ENCODE results near the gene MTMR11. TPM values are rescaled to one million over a fixed set of nuclear protein-coding genes. Genes with fewer than 3 reads are reported as not detected.

The MTMR11 gene
- total and polyA plus RNA-seq, 2 donors (not counting 1 experiment from before 2014, with no cell fraction given) = 0.91 TPM; not detected in 1

DNA sequence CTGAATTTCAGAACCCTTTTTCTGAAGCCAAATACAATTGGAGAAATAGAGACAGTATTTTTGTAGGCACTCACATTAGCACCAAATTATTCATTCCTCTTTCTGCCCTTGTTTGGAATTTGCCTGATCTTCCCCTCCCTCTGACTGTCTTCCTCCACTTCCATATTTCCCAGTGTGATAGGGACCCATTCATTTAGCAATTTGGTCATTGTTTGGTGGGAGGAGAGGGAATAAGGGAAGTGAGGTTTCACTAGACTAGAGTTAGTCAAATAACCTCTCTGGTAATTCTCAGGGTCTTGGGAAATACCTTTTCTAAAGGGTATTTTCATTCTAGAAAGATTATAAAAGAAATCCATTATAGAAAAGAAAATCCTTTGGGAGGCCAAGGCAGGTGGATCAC, 31.0 kb upstream of the MTMR11 start:
- H3K79me2 ChIP-seq (ENCODE audit: control insufficient read depth, insufficient read depth, low read length) = no peaks in the 10 kb centered on the region
- POLR2A ChIA-PET = no interaction called here
- no peak overlapping the region for H3K4me2 ChIP-seq (replicated peaks; ENCODE audit: low read depth, low read length, poor library complexity, severe bottlenecking)
- CTCF ChIA-PET = interaction anchor here (0.7 to 4.5 kb wide), 4 partner anchors 201 to 220 kb away, joined by 3 to 21 read pairs (median 4); no protein-coding TSS in a partner anchor
- TF ChIP-seq EZH2 (IDR thresholded peaks at IDR 0.05; ENCODE audit: borderline replicate concordance, insufficient read depth, low read depth, low read length, poor library complexity, severe bottlenecking) = no peak
- TF ChIP-seq, protein P1, sequence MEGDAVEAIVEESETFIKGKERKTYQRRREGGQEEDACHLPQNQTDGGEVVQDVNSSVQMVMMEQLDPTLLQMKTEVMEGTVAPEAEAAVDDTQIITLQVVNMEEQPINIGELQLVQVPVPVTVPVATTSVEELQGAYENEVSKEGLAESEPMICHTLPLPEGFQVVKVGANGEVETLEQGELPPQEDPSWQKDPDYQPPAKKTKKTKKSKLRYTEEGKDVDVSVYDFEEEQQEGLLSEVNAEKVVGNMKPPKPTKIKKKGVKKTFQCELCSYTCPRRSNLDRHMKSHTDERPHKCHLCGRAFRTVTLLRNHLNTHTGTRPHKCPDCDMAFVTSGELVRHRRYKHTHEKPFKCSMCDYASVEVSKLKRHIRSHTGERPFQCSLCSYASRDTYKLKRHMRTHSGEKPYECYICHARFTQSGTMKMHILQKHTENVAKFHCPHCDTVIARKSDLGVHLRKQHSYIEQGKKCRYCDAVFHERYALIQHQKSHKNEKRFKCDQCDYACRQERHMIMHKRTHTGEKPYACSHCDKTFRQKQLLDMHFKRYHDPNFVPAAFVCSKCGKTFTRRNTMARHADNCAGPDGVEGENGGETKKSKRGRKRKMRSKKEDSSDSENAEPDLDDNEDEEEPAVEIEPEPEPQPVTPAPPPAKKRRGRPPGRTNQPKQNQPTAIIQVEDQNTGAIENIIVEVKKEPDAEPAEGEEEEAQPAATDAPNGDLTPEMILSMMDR (IDR thresholded peaks at IDR 0.05) = no peak
- no peaks in the 10 kb centered on the region for H3K9me3 ChIP-seq (ENCODE audit: control extremely low read depth in 1 of 3, control insufficient read depth in 2 of 3, insufficient read depth in 1 of 3, low read length in 2 of 3)
- DNase-seq (no peak), ATAC-seq (ENCODE audit: low read depth) (no peak)
- H2AFZ ChIP-seq (ENCODE audit: insufficient read depth, low read depth, low read length, poor library complexity, severe bottlenecking) = no peak overlapping the region
- Mint-ChIP-seq H3K27ac (no peak overlapping the region), H3K27me3 (no peaks in the 10 kb centered on the region), H3K9me3 (ENCODE audit: insufficient read depth) (no peaks in the 10 kb centered on the region), H3K4me3 (no peak overlapping the region), H3K4me1 (no peaks in the 10 kb centered on the region)
- no peak overlapping the region for H3K27ac ChIP-seq (ENCODE audit: low read length in 2 of 2)
- H3K4me3 ChIP-seq (ENCODE audit: control extremely low read depth in 1 of 5, extremely low read depth in 1 of 5, insufficient read depth in 1 of 5, low read depth in 2 of 5, low read length in 4 of 5) = no peak overlapping the region
- no peak overlapping the region for H3K9ac ChIP-seq (ENCODE audit: low read length)
- intact Hi-C loops (cut with micrococcal nuclease) = no loop called here
- H4K20me1 ChIP-seq (ENCODE audit: control insufficient read depth, insufficient read depth, low read length, poor library complexity, severe bottlenecking) = no peaks in the 10 kb centered on the region
- H3K27me3 ChIP-seq (replicated peaks in 1 of 4; ENCODE audit: control extremely low read depth in 1 of 4, control insufficient read depth in 3 of 4, insufficient read depth in 4 of 4, low read length in 3 of 4) = no peaks in the 10 kb centered on the region
- H3K36me3 ChIP-seq (replicated peaks in 1 of 2; ENCODE audit: control extremely low read depth in 1 of 2, control insufficient read depth in 1 of 2, extremely low read depth in 1 of 2, insufficient read depth in 2 of 2, low read length in 1 of 2) = no peaks in the 10 kb centered on the region
- no peaks in the 10 kb centered on the region for H3K4me1 ChIP-seq (ENCODE audit: control insufficient read depth in 2 of 2, insufficient read depth in 2 of 2, low read length in 2 of 2)

DNA sequence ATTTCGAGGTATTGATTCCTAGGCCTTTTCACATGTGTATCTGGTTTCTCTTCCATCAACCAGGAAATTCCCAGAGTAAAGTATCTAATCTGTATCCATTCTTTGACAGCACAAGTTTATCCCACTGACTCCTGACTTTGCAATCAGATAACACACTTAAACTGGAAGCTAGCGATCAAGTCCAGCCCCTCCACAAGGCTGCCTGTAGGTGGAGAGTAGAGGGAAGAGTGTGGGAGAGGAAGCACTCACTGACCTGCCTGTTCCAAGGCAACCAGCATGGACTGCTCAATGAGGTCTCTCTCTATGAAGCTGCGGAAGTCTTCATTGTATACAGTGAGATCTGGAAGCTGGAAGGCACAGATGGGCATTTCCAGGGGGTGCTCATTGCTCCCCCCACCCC, 30.4 kb upstream of the MTMR11 start:
- Mint-ChIP-seq H3K27ac (no peak overlapping the region), H3K9me3 (ENCODE audit: insufficient read depth) (no peaks in the 10 kb centered on the region), H3K27me3 (no peaks in the 10 kb centered on the region), H3K4me1 (peaks cover 3% of the 10 kb centered on the region), H3K4me3 (no peak overlapping the region)
- Histone ChIP-seq H3K9me3 (ENCODE audit: control extremely low read depth in 1 of 3, control insufficient read depth in 2 of 3, insufficient read depth in 1 of 3, low read length in 2 of 3) (no peaks in the 10 kb centered on the region), H3K79me2 (ENCODE audit: control insufficient read depth, insufficient read depth, low read length) (no peaks in the 10 kb centered on the region), H3K4me3 (ENCODE audit: control extremely low read depth in 1 of 5, extremely low read depth in 1 of 5, insufficient read depth in 1 of 5, low read depth in 2 of 5, low read length in 4 of 5) (no peak overlapping the region), H3K27me3 (replicated peaks in 1 of 4; ENCODE audit: control extremely low read depth in 1 of 4, control insufficient read depth in 3 of 4, insufficient read depth in 4 of 4, low read length in 3 of 4) (no peaks in the 10 kb centered on the region), H3K4me1 (ENCODE audit: control insufficient read depth in 2 of 2, insufficient read depth in 2 of 2, low read length in 2 of 2) (peaks cover 4% of the 10 kb centered on the region in 2 donors), H3K9ac (ENCODE audit: low read length) (no peak overlapping the region), H2AFZ (ENCODE audit: insufficient read depth, low read depth, low read length, poor library complexity, severe bottlenecking) (no peak overlapping the region), H3K27ac (ENCODE audit: low read length in 2 of 2) (no peak overlapping the region), H3K4me2 (replicated peaks; ENCODE audit: low read depth, low read length, poor library complexity, severe bottlenecking) (no peak overlapping the region), H3K36me3 (replicated peaks in 1 of 2; ENCODE audit: control extremely low read depth in 1 of 2, control insufficient read depth in 1 of 2, extremely low read depth in 1 of 2, insufficient read depth in 2 of 2, low read length in 1 of 2) (no peaks in the 10 kb centered on the region), H4K20me1 (ENCODE audit: control insufficient read depth, insufficient read depth, low read length, poor library complexity, severe bottlenecking) (no peaks in the 10 kb centered on the region)
- DNase-seq = no peak
- TF ChIP-seq EZH2 (IDR thresholded peaks at IDR 0.05; ENCODE audit: borderline replicate concordance, insufficient read depth, low read depth, low read length, poor library complexity, severe bottlenecking) = no peak
- TF ChIP-seq, protein P1 (IDR thresholded peaks at IDR 0.05) = no peak
- ChIA-PET POLR2A (no interaction called here), CTCF (interaction anchor here (1.8 to 4.5 kb wide), 2 partner anchors 202 to 220 kb away, joined by 4 to 21 read pairs; no protein-coding TSS in a partner anchor)
- intact Hi-C loops (cut with micrococcal nuclease) = no loop called here
- no peak for ATAC-seq (ENCODE audit: low read depth)
- WGBS (ENCODE audit: insufficient coverage) = 100% methylated on average over 1 of the region's 3 CpGs
